Fibroblast of lung (primary cell): ENCODE measurements around the gene HMG20A. TPM values are rescaled to one million over a fixed set of nuclear protein-coding genes. Genes with fewer than 3 reads are reported as not detected.

Experiments
- DNase-seq, 2 donors: peaks; one replicate each; pipeline versions ENCODE4 v3.0.0 to v3.0.0-alpha.2; 2010; ENCODE audit warnings: low read depth in 2 of 2
- H2AFZ ChIP-seq: 2 replicates; pipeline ENCODE4 v1.5.1; 2012; ENCODE audit warnings: low read length, control low read depth, inconsistent platforms
- H3K27ac ChIP-seq: 2 replicates; pipeline ENCODE4 v1.5.1; 2011; ENCODE audit warnings: low read length, control low read depth; ENCODE audit not compliant: insufficient read depth
- H3K27me3 ChIP-seq: 2 replicates; pipeline ENCODE4 v1.5.1; 2011; ENCODE audit warnings: mild to moderate bottlenecking, low read length; ENCODE audit not compliant: control insufficient read depth, insufficient read depth
- H3K36me3 ChIP-seq: 2 replicates; pipeline ENCODE4 v1.5.1; 2011; ENCODE audit warnings: low read length; ENCODE audit not compliant: control insufficient read depth, insufficient read depth
- H3K4me1 ChIP-seq: 2 replicates; pipeline ENCODE4 v1.5.1; 2011; ENCODE audit warnings: low read length; ENCODE audit not compliant: control insufficient read depth, insufficient read depth; ENCODE audit errors: extremely low read depth
- H3K4me2 ChIP-seq: 2 replicates; pipeline ENCODE4 v1.5.1; 2011; ENCODE audit warnings: low read length, control low read depth; ENCODE audit not compliant: insufficient read depth; ENCODE audit errors: extremely low read depth
- H3K4me3 ChIP-seq, 4 experiments: fragments of 200-600 bp in 1 of 4; sonication (generic) in 1 of 4; replicated peaks in 1 of 4; 2 replicates each; pipeline ENCODE4 v1.5.1; 2011 to 2016; ENCODE audit warnings: low read length in 4 of 4, low read depth in 3 of 4, mild to moderate bottlenecking in 3 of 4, control low read depth in 2 of 4, inconsistent platforms in 1 of 4, mixed read lengths in 1 of 4; ENCODE audit not compliant: insufficient read depth in 1 of 4; ENCODE audit errors: control extremely low read depth in 1 of 4
- H3K79me2 ChIP-seq: 2 replicates; pipeline ENCODE4 v1.5.1; 2012; ENCODE audit warnings: mild to moderate bottlenecking, low read length, inconsistent platforms; ENCODE audit not compliant: control insufficient read depth, insufficient read depth
- H3K9ac ChIP-seq: 2 replicates; pipeline ENCODE4 v1.5.1; 2011; ENCODE audit warnings: mild to moderate bottlenecking, low read length, control low read depth; ENCODE audit not compliant: insufficient read depth
- H3K9me3 ChIP-seq: 2 replicates; pipeline ENCODE4 v1.5.1; 2012; ENCODE audit warnings: low read depth, low read length; ENCODE audit not compliant: control insufficient read depth, insufficient read depth
- H4K20me1 ChIP-seq: 2 replicates; pipeline ENCODE4 v1.5.1; 2011; ENCODE audit warnings: low read length; ENCODE audit not compliant: control insufficient read depth, insufficient read depth; ENCODE audit errors: extremely low read depth
- EZH2 ChIP-seq: IDR thresholded peaks from 2 replicates; pipeline ENCODE4 v1.5.1; 2012; ENCODE audit warnings: low read length, control low read depth, mild to moderate bottlenecking; ENCODE audit errors: missing control alignments
- polyA plus RNA-seq, 2 donors: library from polyadenylated mRNA; depleted of rRNA in 1 of 2; stranded (reverse) in 1 of 2; unstranded in 1 of 2; fragments of >200 nt; gene quantifications; 2 replicates each; pipeline ENCODE4 v1.2.1, GENCODE V29; 2011 to 2012; ENCODE audit warnings: missing spikeins in 1 of 2
- total RNA-seq: library from RNA; depleted of rRNA; stranded (reverse); fragments of >200 nt; gene quantifications from 2 replicates; pipeline ENCODE4 v1.2.1, GENCODE V29; 2014
- TF ChIP-seq, protein P1 (sequence below), 2 donors: IDR thresholded peaks in 1 of 2; conservative IDR thresholded peaks in 1 of 2; 1 replicate in 1 of 2; 2 replicates in 1 of 2; pipeline ENCODE4 v1.5.1; 2011 to 2012; ENCODE audit warnings: low read length in 2 of 2, control low read depth in 1 of 2, inconsistent platforms in 1 of 2, low read depth in 1 of 2, mild to moderate bottlenecking in 1 of 2

The HMG20A gene
- total and polyA plus RNA-seq, 2 donors (not counting 1 experiment from before 2014, with no cell fraction given), result 26.3 to 38.0 TPM

DNA sequence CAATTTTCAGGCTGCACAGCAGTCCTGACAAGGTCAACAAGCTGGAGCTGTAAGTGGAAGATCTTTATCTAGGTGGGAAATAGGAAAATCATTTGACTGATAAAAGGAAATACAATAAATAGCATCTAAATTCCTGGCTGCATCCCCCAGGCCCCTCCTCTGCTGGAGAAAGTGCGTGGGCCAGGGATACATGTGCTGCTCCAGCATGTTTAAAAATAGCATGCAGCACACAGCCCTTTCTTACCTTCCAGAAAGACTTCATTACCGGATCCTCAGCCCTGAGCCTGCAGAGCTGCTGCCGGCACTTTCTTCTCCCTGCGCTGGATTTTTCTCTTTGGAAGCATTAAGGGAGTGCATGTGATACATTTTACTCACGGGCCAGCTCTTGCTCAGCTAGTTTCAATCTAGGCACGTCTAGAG lies 77.3 kb downstream of the HMG20A start:
- Histone ChIP-seq H2AFZ (no peak overlapping the region), H3K27ac (no peak overlapping the region)

DNA sequence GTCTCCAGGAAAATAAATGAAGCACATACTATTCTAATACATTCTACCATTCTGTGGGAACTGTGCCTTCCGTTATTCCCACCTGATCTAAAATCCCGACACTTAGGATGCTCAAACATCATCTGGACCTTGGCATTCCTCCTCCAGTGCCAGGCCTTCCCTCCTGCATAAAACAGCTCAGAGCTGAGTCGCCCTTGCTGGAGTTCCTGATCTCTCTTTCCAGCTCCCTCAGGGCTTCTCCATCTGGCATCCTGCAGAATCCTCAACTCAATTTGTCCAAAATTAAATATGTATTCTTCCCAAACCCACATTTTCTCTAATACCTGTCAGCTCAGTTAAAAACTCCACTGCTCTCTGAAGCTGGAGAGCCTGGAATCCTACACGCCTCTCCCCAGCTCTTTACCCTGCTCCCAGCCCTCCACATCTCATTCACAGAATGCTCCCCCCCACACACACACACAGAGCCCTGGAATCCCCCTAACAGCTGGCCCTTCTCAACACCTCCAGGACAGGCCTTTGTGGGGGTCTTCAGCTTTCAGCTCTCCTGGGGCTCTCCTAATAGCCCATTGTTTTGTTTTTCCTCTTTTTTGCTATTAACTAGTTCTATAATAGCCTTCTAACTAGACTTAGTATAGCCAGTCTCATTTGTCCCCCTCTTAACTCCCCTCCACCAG lies 78.5 kb downstream of the HMG20A start:
- no peaks in the 10 kb centered on the region for H3K27me3 ChIP-seq
- no peaks in the 10 kb centered on the region for H3K9me3 ChIP-seq
- TF ChIP-seq EZH2, result no peak
- TF ChIP-seq, protein P1, sequence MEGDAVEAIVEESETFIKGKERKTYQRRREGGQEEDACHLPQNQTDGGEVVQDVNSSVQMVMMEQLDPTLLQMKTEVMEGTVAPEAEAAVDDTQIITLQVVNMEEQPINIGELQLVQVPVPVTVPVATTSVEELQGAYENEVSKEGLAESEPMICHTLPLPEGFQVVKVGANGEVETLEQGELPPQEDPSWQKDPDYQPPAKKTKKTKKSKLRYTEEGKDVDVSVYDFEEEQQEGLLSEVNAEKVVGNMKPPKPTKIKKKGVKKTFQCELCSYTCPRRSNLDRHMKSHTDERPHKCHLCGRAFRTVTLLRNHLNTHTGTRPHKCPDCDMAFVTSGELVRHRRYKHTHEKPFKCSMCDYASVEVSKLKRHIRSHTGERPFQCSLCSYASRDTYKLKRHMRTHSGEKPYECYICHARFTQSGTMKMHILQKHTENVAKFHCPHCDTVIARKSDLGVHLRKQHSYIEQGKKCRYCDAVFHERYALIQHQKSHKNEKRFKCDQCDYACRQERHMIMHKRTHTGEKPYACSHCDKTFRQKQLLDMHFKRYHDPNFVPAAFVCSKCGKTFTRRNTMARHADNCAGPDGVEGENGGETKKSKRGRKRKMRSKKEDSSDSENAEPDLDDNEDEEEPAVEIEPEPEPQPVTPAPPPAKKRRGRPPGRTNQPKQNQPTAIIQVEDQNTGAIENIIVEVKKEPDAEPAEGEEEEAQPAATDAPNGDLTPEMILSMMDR (conservative IDR thresholded peaks at IDR 0.05 in 1 of 2, IDR thresholded peaks at IDR 0.05 in 1 of 2; ENCODE audit: low read depth in 1 of 2, low read length in 2 of 2), result no peak
- H3K9ac ChIP-seq, result no peak overlapping the region
- H3K79me2 ChIP-seq, result no peaks in the 10 kb centered on the region
- no peak overlapping the region for H2AFZ ChIP-seq
- H3K4me1 ChIP-seq, result peaks cover 31% of the 10 kb centered on the region
- H3K4me3 ChIP-seq, result no peak overlapping the region
- no peak overlapping the region for H3K4me2 ChIP-seq
- no peaks in the 10 kb centered on the region for H4K20me1 ChIP-seq
- H3K36me3 ChIP-seq, result no peaks in the 10 kb centered on the region
- no peak for DNase-seq
- no peak overlapping the region for H3K27ac ChIP-seq

More for the DNA sequence above, 77.3 kb downstream of the HMG20A start:
- Histone ChIP-seq H3K9me3 (no peaks in the 10 kb centered on the region), H3K4me1 (peaks cover 31% of the 10 kb centered on the region), H3K4me2 (peak overlapping the region; percentile 21), H3K27me3 (no peaks in the 10 kb centered on the region), H3K36me3 (no peaks in the 10 kb centered on the region), H4K20me1 (no peaks in the 10 kb centered on the region), H3K4me3 (peak overlapping the region in 1 of 4 experiments; percentile 9), H3K9ac (no peak overlapping the region), H3K79me2 (no peaks in the 10 kb centered on the region)
- TF ChIP-seq, protein P1 (conservative IDR thresholded peaks at IDR 0.05 in 1 of 2, IDR thresholded peaks at IDR 0.05 in 1 of 2; ENCODE audit: low read depth in 1 of 2, low read length in 2 of 2), result no peak
- TF ChIP-seq EZH2, result no peak
- peak in 1 of 2 donors; percentile 59 for DNase-seq

DNA sequence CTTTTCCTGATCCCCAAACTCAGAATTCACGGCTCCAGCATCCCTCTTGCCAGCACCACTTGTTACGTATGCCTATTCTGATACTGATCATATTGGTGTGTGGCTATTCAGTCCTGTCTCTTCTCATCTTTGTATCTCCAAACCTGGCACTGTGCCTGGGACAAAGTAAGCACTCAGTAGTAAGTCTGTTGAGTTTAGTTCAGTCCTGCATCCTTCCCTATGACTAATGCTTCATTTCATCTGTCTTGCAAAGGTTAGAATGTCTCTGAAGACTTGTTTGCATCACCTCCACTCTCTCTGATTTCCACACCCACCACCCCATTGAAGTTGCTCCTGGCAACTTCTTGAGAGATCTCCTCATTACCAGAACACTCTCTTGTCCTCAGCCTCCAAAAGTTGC lies 80.3 kb downstream of the HMG20A start:
- H3K79me2 ChIP-seq, result no peaks in the 10 kb centered on the region
- TF ChIP-seq, protein P1 (conservative IDR thresholded peaks at IDR 0.05 in 1 of 2, IDR thresholded peaks at IDR 0.05 in 1 of 2; ENCODE audit: low read depth in 1 of 2, low read length in 2 of 2), result no peak
- no peak for TF ChIP-seq EZH2
- peaks cover 19% of the 10 kb centered on the region for H3K4me1 ChIP-seq
- no peak overlapping the region for H2AFZ ChIP-seq
- H3K4me3 ChIP-seq, result no peak overlapping the region
- no peaks in the 10 kb centered on the region for H4K20me1 ChIP-seq
- H3K4me2 ChIP-seq, result no peak overlapping the region
- no peaks in the 10 kb centered on the region for H3K27me3 ChIP-seq
- no peaks in the 10 kb centered on the region for H3K9me3 ChIP-seq
- H3K9ac ChIP-seq, result no peak overlapping the region
- no peak overlapping the region for H3K27ac ChIP-seq
- H3K36me3 ChIP-seq, result no peaks in the 10 kb centered on the region
- DNase-seq, result peak in 1 of 2 donors; percentile 47
